OCI-LY3 (cell line): ENCODE results near the gene CDK5R1.

Source experiments
- H2AFZ ChIP-seq: fragments of 200-600, 300-600 bp; shearing (Covaris generic); 2 replicates; pipeline ENCODE4 v1.6.0; 2014; ENCODE audit warnings: antibody characterized with exemption, low read depth, low read length
- H3K27ac ChIP-seq: fragments of 200-600, 300-600 bp; sonication (generic); 2 replicates; pipeline ENCODE4 v1.5.1; 2014; ENCODE audit warnings: mild to moderate bottlenecking, low read length, moderate library complexity, mixed read lengths
- H3K27me3 ChIP-seq: fragments of 200-600, 300-600 bp; sonication (generic); 2 replicates; pipeline ENCODE4 v1.6.1; 2014; ENCODE audit warnings: low read depth, low read length, mixed read lengths
- H3K36me3 ChIP-seq: fragments of 200-600, 300-600 bp; sonication (generic); replicated peaks from 2 replicates; pipeline ENCODE3; 2014; ENCODE audit warnings: low read depth, low read length, mixed read lengths
- H3K4me1 ChIP-seq: fragments of 300-600, 200-600 bp; sonication (generic); 2 replicates; pipeline ENCODE4 v1.6.1; 2014; ENCODE audit warnings: low read length, mixed read lengths
- H3K4me2 ChIP-seq: fragments of 200-600, 300-600 bp; sonication (generic); 2 replicates; pipeline ENCODE4 v1.6.1; 2014; ENCODE audit warnings: low read length, mixed read lengths
- H3K4me3 ChIP-seq: fragments of 300-600, 200-600 bp; sonication (generic); 2 replicates; pipeline ENCODE4 v1.5.1; 2014; ENCODE audit warnings: antibody characterized with exemption, mild to moderate bottlenecking, low read length, moderate library complexity
- H3K79me2 ChIP-seq: fragments of 300-600, 200-600 bp; shearing (Covaris generic); 2 replicates; pipeline ENCODE4 v1.6.1; 2014; ENCODE audit warnings: mild to moderate bottlenecking, low read length, mixed read lengths
- H3K9ac ChIP-seq: fragments of 300-600, 200-600 bp; shearing (Covaris generic); 2 replicates; pipeline ENCODE4 v1.6.0; 2014; ENCODE audit warnings: mild to moderate bottlenecking, low read length, moderate library complexity
- H3K9me3 ChIP-seq: fragments of 200-600, 300-600 bp; shearing (Covaris generic); 2 replicates; pipeline ENCODE4 v1.6.1; 2014; ENCODE audit warnings: low read length, mixed read lengths; ENCODE audit not compliant: insufficient read depth
- H4K20me1 ChIP-seq: fragments of 200-600, 300-600 bp; sonication (generic); 2 replicates; pipeline ENCODE4 v1.6.1; 2016; ENCODE audit warnings: low read length, mixed read lengths; ENCODE audit not compliant: insufficient read depth
- EZH2phosphoT487 ChIP-seq: fragments of 200-600 bp; shearing (Covaris generic); IDR thresholded peaks from 2 replicates; pipeline ENCODE4 v1.6.1; 2018; ENCODE audit warnings: antibody characterized with exemption, mixed run types, low read depth
- TF ChIP-seq, protein P1 (sequence below): fragments of 200-600, 300-600 bp; sonication (generic); IDR thresholded peaks from 2 replicates; pipeline ENCODE4 v1.5.1; 2014; ENCODE audit warnings: antibody characterized with exemption, low read length, low read depth

The CDK5R1 gene

GRCh38 chr17:32487473-32488176 lies 832 bp downstream of the CDK5R1 start:
- H3K27ac ChIP-seq: no peak overlapping the region
- H3K4me1 ChIP-seq: peaks cover 27% of the 10 kb centered on the region
- no peaks in the 10 kb centered on the region for H3K27me3 ChIP-seq
- peak overlapping the region; percentile 97 for H3K4me2 ChIP-seq
- TF ChIP-seq EZH2phosphoT487: no peak
- TF ChIP-seq, protein P1, sequence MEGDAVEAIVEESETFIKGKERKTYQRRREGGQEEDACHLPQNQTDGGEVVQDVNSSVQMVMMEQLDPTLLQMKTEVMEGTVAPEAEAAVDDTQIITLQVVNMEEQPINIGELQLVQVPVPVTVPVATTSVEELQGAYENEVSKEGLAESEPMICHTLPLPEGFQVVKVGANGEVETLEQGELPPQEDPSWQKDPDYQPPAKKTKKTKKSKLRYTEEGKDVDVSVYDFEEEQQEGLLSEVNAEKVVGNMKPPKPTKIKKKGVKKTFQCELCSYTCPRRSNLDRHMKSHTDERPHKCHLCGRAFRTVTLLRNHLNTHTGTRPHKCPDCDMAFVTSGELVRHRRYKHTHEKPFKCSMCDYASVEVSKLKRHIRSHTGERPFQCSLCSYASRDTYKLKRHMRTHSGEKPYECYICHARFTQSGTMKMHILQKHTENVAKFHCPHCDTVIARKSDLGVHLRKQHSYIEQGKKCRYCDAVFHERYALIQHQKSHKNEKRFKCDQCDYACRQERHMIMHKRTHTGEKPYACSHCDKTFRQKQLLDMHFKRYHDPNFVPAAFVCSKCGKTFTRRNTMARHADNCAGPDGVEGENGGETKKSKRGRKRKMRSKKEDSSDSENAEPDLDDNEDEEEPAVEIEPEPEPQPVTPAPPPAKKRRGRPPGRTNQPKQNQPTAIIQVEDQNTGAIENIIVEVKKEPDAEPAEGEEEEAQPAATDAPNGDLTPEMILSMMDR: 0 out of 2 replicates have a peak, but pooled peaks have one; percentile 10
- H2AFZ ChIP-seq: no peak overlapping the region; the same call in 1 of the 2 replicates
- H4K20me1 ChIP-seq: peaks cover 23% of the 10 kb centered on the region
- H3K4me3 ChIP-seq: peak overlapping the region; percentile 98
- no peaks in the 10 kb centered on the region for H3K9me3 ChIP-seq
- H3K79me2 ChIP-seq: peaks cover 15% of the 10 kb centered on the region; the same call in 1 of the 2 replicates
- peak overlapping the region; percentile 70 for H3K9ac ChIP-seq
- peaks cover 25% of the 10 kb centered on the region for H3K36me3 ChIP-seq

GRCh38 chr17:32488177-32488542 lies 1.4 kb downstream of the CDK5R1 start:
- H3K27ac ChIP-seq: no peak overlapping the region
- no peaks in the 10 kb centered on the region for H3K27me3 ChIP-seq
- peaks cover 27% of the 10 kb centered on the region for H3K4me1 ChIP-seq
- peak overlapping the region; percentile 98 for H3K4me3 ChIP-seq
- TF ChIP-seq EZH2phosphoT487: no peak
- TF ChIP-seq, protein P1: no peak
- peaks cover 30% of the 10 kb centered on the region for H3K36me3 ChIP-seq
- peaks cover 15% of the 10 kb centered on the region; the same call in 1 of the 2 replicates for H3K79me2 ChIP-seq
- peak overlapping the region; percentile 97 for H3K4me2 ChIP-seq
- H3K9me3 ChIP-seq: no peaks in the 10 kb centered on the region
- H2AFZ ChIP-seq: no peak overlapping the region
- H4K20me1 ChIP-seq: peaks cover 23% of the 10 kb centered on the region
- H3K9ac ChIP-seq: no peak overlapping the region

DNA sequence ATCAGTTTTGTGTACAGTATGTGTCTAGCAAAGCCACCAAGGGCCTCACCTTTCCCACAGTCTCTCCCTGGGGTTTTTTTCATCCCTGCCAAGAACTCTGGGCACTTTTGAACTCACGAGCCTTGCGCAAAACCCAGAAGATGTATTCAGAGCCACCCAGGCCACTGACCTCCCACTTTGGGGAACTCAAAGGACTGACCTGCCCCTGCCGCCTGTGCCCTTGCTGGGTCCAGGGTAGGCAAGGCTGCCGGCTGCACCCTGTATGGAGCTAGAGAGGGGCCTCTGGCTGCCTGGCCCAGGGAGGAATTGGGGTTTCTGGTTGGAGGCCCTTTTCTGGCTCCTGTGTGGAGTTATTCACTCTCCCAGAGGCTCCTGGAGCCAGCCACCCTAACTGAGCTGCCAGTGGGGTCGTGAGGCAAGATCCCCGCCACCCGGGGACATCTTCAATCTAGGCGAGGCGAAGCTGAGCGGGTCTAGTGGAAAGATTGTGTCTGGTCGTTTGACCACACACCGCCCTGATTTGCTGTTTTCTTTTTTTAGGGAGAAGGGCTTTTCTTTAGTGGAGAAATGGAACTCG lies 1.9 kb downstream of the CDK5R1 start:
- no peak overlapping the region for H3K27ac ChIP-seq
- peaks cover 23% of the 10 kb centered on the region for H4K20me1 ChIP-seq
- H3K9ac ChIP-seq: no peak overlapping the region
- peaks cover 15% of the 10 kb centered on the region; the same call in 1 of the 2 replicates for H3K79me2 ChIP-seq
- peaks cover 30% of the 10 kb centered on the region for H3K36me3 ChIP-seq
- no peak for TF ChIP-seq EZH2phosphoT487
- TF ChIP-seq, protein P1: no peak
- H3K4me2 ChIP-seq: no peak overlapping the region
- peaks cover 22% of the 10 kb centered on the region for H3K4me1 ChIP-seq
- no peaks in the 10 kb centered on the region for H3K9me3 ChIP-seq
- no peaks in the 10 kb centered on the region for H3K27me3 ChIP-seq
- no peak overlapping the region for H3K4me3 ChIP-seq
- H2AFZ ChIP-seq: no peak overlapping the region

GRCh38 chr17:32489320-32490100 lies 2.7 kb downstream of the CDK5R1 start:
- no peak overlapping the region for H3K4me3 ChIP-seq
- TF ChIP-seq, protein P1: no peak
- no peak for TF ChIP-seq EZH2phosphoT487
- no peak overlapping the region for H3K4me2 ChIP-seq
- no peaks in the 10 kb centered on the region for H3K27me3 ChIP-seq
- peaks cover 15% of the 10 kb centered on the region; the same call in 1 of the 2 replicates for H3K79me2 ChIP-seq
- no peak overlapping the region for H3K27ac ChIP-seq
- H2AFZ ChIP-seq: no peak overlapping the region
- H3K9ac ChIP-seq: no peak overlapping the region
- peaks cover 23% of the 10 kb centered on the region for H4K20me1 ChIP-seq
- H3K9me3 ChIP-seq: no peaks in the 10 kb centered on the region
- peaks cover 30% of the 10 kb centered on the region for H3K36me3 ChIP-seq
- peaks cover 18% of the 10 kb centered on the region for H3K4me1 ChIP-seq
